HCT116 (cell line): ENCODE data around the gene HBP1.

Experiments used
- CEBPB ChIP-seq: IDR thresholded peaks from 2 replicates; pipeline ENCODE4 v1.6.1; 2012; ENCODE audit warnings: low read depth
- RAD21 ChIP-seq: IDR thresholded peaks from 2 replicates; pipeline ENCODE4 v1.6.1; 2012; ENCODE audit warnings: low read depth, mild to moderate bottlenecking
- ZFX ChIP-seq: fragments of 450-650 bp; IDR thresholded peaks from 2 replicates; pipeline ENCODE4 v1.6.1; 2017
- TF ChIP-seq, protein P1 (sequence below), 3 experiments: fragments of 200-600 bp in 1 of 3; sonication (generic) in 1 of 3; IDR thresholded peaks in 2 of 3; conservative IDR thresholded peaks in 1 of 3; 2 replicates each; pipeline ENCODE4 v1.5.1; 2012 to 2017; ENCODE audit warnings: low read depth in 2 of 3, low read length in 2 of 3, antibody characterized with exemption in 1 of 3, borderline replicate concordance in 1 of 3, control low read depth in 1 of 3, mild to moderate bottlenecking in 1 of 3, mixed read lengths in 1 of 3, mixed run types in 1 of 3, moderate library complexity in 1 of 3; ENCODE audit not compliant: insufficient read depth in 1 of 3

- no peak for TF ChIP-seq RAD21
- TF ChIP-seq CEBPB: no peak
- TF ChIP-seq ZFX: no peak
- TF ChIP-seq, protein P1, sequence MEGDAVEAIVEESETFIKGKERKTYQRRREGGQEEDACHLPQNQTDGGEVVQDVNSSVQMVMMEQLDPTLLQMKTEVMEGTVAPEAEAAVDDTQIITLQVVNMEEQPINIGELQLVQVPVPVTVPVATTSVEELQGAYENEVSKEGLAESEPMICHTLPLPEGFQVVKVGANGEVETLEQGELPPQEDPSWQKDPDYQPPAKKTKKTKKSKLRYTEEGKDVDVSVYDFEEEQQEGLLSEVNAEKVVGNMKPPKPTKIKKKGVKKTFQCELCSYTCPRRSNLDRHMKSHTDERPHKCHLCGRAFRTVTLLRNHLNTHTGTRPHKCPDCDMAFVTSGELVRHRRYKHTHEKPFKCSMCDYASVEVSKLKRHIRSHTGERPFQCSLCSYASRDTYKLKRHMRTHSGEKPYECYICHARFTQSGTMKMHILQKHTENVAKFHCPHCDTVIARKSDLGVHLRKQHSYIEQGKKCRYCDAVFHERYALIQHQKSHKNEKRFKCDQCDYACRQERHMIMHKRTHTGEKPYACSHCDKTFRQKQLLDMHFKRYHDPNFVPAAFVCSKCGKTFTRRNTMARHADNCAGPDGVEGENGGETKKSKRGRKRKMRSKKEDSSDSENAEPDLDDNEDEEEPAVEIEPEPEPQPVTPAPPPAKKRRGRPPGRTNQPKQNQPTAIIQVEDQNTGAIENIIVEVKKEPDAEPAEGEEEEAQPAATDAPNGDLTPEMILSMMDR (IDR thresholded peaks at IDR 0.05 in 2 of 3, conservative IDR thresholded peaks at IDR 0.05 in 1 of 3; ENCODE audit: borderline replicate concordance in 1 of 3, insufficient read depth in 1 of 3, low read depth in 2 of 3, low read length in 2 of 3): no peak
Observed at GRCh38 chr7:107119376-107120105, 49.3 kb upstream of the HBP1 start.
